Adrenal gland (tissue), 12 donors: Measurements from ENCODE around the gene ADCY1. TPM values are rescaled to one million over a fixed set of nuclear protein-coding genes. Genes with fewer than 3 reads are reported as not detected.

ENCODE experiments used
- DNase-seq, 7 donors: peaks; one replicate each; pipeline ENCODE4 v3.0.0-alpha.2; 2019 to 2020
- H3K27ac ChIP-seq, 5 donors: fragments of 200-600 bp; sonication (generic) in 4 of 5; 1 replicate in 3 of 5; 2 replicates in 2 of 5; pipeline versions ENCODE4 v1.5.1 to v1.8.0; 2016 to 2020; ENCODE audit warnings: mild to moderate bottlenecking in 1 of 5
- H3K27me3 ChIP-seq: fragments of 200-600 bp; 2 replicates; pipeline ENCODE4 v1.8.0; 2021
- H3K36me3 ChIP-seq, 2 donors: fragments of 200-600 bp; replicated peaks in 1 of 2; 1 replicate in 1 of 2; 2 replicates in 1 of 2; pipeline versions ENCODE4 v1.5.1 to v1.8.0; 2018 to 2022
- H3K4me1 ChIP-seq, 2 donors: fragments of 200-600 bp; replicated peaks in 1 of 2; 1 replicate in 1 of 2; 2 replicates in 1 of 2; pipeline versions ENCODE4 v1.5.1 to v1.8.0; 2018 to 2021
- H3K4me3 ChIP-seq, 4 donors: fragments of 200-600 bp; sonication (generic) in 3 of 4; one replicate each; pipeline ENCODE4 v1.5.1; 2016 to 2018
- H3K9me3 ChIP-seq, 3 donors: fragments of 200-600 bp; sonication (generic) in 1 of 3; replicated peaks in 1 of 3; 1 replicate in 2 of 3; 2 replicates in 1 of 3; pipeline versions ENCODE4 v1.5.1 to v1.8.0; 2016 to 2021
- POLR2A ChIP-seq, 2 donors: fragments of 450-650 bp; IDR thresholded peaks; one replicate each; pipeline ENCODE4 v1.6.1; 2017; ENCODE audit warnings: antibody characterized with exemption in 2 of 2, mild to moderate bottlenecking in 2 of 2, moderate library complexity in 1 of 2
- WGBS, 4 donors: extraction: QIAGEN DNeasy Blood & Tissue Kit in 2 of 4; methylation state at CpG; one replicate each; pipeline versions ENCODE4 v1.1.5 to v1.1.7; 2013 to 2017; 5-methylcytosine and 5-hydroxymethylcytosine counted together
- intact Hi-C, 2 donors: fragments of 100-400 bp; cut with DNase I; formaldehyde crosslinking; loops; one replicate each; pipeline versions ENCODE4 v1.14.1 to v1.15.0; 2022 to 2023
- polyA plus RNA-seq, 3 donors: library from polyadenylated mRNA; stranded (reverse); fragments of 200-250 nt in 2 of 3; fragments of 350-450 nt in 1 of 3; fragmentation: Illumina TruSeq in 1 of 3; extraction: RNeasy Lipid Tissue Mini Kit (QIAGEN cat#74804) in 1 of 3; gene quantifications; one replicate each; pipeline ENCODE4 v1.2.3, GENCODE V29; 2013 to 2014
- total RNA-seq, 9 donors: library from RNA; depleted of rRNA in 4 of 9; stranded (reverse); fragments of >200 nt in 4 of 9; fragments of 120-200 nt in 1 of 9; fragmentation: NEBNext Ultra II Directional in 1 of 9; extraction: Animal tissue kit (Norgen Biotek cat#: 25700) in 1 of 9; gene quantifications; one replicate each; pipeline versions ENCODE4 v1.1.0 to v1.2.4, GENCODE V29; 2013 to 2023
- TF ChIP-seq, protein P1 (sequence below), 6 experiments: fragments of 450-650 bp in 4 of 6; fragments of 200-600 bp in 2 of 6; sonication (generic) in 1 of 6; IDR thresholded peaks; 1 replicate in 5 of 6; 2 replicates in 1 of 6; pipeline versions ENCODE4 v1.5.1 to v1.8.0; 2016 to 2021; ENCODE audit warnings: antibody characterized with exemption in 6 of 6, mild to moderate bottlenecking in 2 of 6, moderate library complexity in 1 of 6
- donor health status: healthy with polysubstance abuse.
- donor health status: Bipolar disorder and iron deficiency.
- donor health status: DM: yes; HTN: yes; CAD: no.
- donor health status: DM: no; HTN: no; CAD: no.
- donor health status: DM: no; HTN: no; CAD: no.
- donor health status: DM: yes; HTN: yes; CAD: no.

ADCY1 gene
- total and polyA plus RNA-seq, 12 donors = 0.88 to 9.5 (median 4.2) TPM

DNA sequence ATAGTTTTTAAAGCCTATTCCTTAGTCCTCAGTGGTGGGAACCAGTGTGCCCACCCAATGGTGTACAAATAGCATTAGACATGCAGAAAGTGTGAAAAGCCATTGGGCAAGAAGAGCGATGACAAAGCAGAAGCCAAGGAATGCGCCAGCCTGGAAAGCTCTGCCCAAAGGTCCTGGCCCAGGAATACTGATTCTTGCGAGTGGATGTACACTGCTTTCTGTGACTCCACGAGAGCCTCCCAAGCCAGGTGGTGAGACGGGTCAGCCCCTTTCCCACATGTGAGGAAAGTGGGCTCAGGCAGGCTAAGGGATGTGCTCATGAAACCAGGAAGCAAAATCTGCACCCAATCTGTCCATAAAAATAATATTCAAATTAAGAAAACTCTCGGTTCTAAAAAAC, 106.6 kb downstream of the ADCY1 start:
- no peak overlapping the region for H3K4me3 ChIP-seq
- H3K9me3 ChIP-seq = no peaks in the 10 kb centered on the region
- no peak for TF ChIP-seq POLR2A (IDR thresholded peaks at IDR 0.05)
- TF ChIP-seq, protein P1, sequence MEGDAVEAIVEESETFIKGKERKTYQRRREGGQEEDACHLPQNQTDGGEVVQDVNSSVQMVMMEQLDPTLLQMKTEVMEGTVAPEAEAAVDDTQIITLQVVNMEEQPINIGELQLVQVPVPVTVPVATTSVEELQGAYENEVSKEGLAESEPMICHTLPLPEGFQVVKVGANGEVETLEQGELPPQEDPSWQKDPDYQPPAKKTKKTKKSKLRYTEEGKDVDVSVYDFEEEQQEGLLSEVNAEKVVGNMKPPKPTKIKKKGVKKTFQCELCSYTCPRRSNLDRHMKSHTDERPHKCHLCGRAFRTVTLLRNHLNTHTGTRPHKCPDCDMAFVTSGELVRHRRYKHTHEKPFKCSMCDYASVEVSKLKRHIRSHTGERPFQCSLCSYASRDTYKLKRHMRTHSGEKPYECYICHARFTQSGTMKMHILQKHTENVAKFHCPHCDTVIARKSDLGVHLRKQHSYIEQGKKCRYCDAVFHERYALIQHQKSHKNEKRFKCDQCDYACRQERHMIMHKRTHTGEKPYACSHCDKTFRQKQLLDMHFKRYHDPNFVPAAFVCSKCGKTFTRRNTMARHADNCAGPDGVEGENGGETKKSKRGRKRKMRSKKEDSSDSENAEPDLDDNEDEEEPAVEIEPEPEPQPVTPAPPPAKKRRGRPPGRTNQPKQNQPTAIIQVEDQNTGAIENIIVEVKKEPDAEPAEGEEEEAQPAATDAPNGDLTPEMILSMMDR (IDR thresholded peaks at IDR 0.05) = no peak
- H3K4me1 ChIP-seq = no peaks in the 10 kb centered on the region
- H3K27me3 ChIP-seq = no peaks in the 10 kb centered on the region
- no peaks in the 10 kb centered on the region for H3K36me3 ChIP-seq
- intact Hi-C loops = no loop called here
- 92 to 97% (median 94%) methylated on average over 6 of the region's 6 CpGs for WGBS, 4 donors
- H3K27ac ChIP-seq = no peak overlapping the region
- DNase-seq = peak in 2 of 7 donors; percentile 8 to 27

DNA sequence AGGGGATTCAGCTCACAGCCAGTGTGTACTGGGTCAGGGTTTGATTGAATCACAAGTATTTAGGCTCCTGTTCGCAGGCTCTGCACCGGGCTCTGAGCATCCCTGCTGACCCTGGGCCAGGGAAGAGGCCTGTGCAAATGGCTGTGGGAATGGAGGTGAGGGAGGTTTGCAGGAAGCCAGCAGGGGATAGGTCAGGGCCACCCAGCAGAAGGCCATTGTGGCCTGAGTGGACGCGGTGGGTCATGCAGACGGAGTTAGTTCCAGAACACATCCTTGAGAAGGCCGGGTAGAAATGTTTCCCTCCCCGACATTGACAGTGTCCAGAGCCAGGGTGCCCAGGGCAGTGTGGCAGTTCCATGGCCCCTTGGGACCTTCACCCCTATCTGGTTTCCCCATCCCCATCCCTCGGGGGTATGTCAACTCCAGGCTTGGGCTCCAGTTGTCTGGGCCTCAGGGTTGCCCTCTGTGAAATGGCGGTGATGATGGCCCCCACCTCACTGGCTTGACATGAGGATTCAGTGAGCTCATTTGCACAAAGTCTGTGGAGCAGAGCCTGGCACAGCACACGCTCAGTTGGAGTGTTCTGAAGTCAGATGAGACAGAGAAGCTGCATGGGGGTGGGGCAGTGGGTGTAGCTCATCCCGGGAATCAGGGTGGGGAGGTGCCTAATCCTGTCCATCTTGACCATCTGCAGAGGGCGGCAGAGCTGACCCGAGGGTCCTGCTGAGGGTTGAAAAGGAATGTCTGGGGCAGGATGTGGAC, 107.6 kb downstream of the ADCY1 start:
- H3K36me3 ChIP-seq = no peaks in the 10 kb centered on the region
- 74 to 90% (median 85%) methylated on average over 9 to 13 of the region's 13 CpGs for WGBS, 4 donors
- no peaks in the 10 kb centered on the region for H3K9me3 ChIP-seq
- no peak overlapping the region for H3K4me3 ChIP-seq
- no peaks in the 10 kb centered on the region for H3K4me1 ChIP-seq
- H3K27ac ChIP-seq = no peak overlapping the region
- intact Hi-C loops = no loop called here
- DNase-seq = peak in 2 of 7 donors; percentile 4 to 36
- TF ChIP-seq, protein P1 (IDR thresholded peaks at IDR 0.05) = no peak
- no peak for TF ChIP-seq POLR2A (IDR thresholded peaks at IDR 0.05)
- H3K27me3 ChIP-seq = no peaks in the 10 kb centered on the region

DNA sequence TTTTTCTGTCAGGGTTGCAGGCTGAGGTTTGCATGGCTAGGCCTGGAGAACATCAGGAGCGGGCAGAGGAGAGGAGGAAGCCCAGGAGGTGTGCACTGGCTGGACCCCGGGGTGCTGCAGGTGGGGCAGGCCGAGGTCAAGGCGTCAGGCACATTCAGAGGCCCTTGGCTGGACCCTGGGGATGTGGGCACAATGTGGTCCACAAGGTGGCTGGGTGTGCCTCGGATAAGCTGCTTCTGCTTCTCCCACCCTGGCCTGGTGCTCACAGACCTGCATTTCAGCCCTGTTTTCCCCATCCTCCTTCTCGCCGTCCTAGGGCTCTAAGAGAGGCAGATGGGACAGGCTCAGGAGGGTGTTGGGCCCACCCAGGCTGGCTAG, 108.2 kb downstream of the ADCY1 start:
- H3K27me3 ChIP-seq = no peaks in the 10 kb centered on the region
- TF ChIP-seq POLR2A (IDR thresholded peaks at IDR 0.05) = no peak
- TF ChIP-seq, protein P1 (IDR thresholded peaks at IDR 0.05) = no peak
- 86 to 90% (median 90%) methylated on average over 5 to 7 of the region's 7 CpGs for WGBS, 4 donors
- no peak overlapping the region for H3K4me3 ChIP-seq
- H3K27ac ChIP-seq = no peak overlapping the region
- H3K4me1 ChIP-seq = no peaks in the 10 kb centered on the region
- H3K36me3 ChIP-seq = no peaks in the 10 kb centered on the region
- intact Hi-C loops = no loop called here
- peak in 2 of 7 donors; percentile 0 to 10 for DNase-seq
- no peaks in the 10 kb centered on the region for H3K9me3 ChIP-seq

DNA sequence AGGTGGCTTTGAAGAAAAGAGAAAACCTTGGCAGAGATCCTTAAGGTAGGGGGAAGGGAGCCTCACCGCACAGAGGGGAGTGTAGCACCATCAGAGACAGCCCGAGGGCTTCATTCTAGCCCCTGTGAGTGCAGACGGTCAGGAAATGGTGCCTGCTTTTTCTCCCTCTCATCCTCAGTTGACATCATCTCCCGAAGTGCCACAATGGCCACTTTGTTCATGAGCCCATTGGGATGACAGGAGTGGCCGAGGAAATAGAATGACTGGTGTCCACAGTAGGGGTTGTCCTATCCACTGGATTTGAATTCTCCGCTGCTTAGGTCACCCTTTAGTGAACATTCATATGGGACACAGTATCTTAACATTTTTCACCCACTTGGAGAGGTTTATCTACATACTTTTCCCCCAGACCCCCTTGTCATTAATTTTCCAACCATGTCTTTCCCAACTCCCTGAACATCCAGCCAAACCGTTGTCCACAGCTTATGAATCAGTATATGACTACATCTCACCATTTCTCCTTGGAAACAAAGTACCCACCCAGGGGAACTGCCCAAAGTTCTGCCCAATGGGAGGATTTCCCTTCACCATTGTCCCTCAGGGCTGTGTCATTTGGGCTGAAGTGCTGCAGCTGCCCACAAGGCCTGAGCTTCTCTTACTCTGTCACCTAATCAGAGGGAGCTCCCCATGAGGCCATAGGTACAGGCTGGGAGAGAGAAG, 108.8 kb downstream of the ADCY1 start:
- DNase-seq = peak in 2 of 7 donors; percentile 1 to 23
- H3K27ac ChIP-seq = no peak overlapping the region
- no peaks in the 10 kb centered on the region for H3K4me1 ChIP-seq
- H3K9me3 ChIP-seq = no peaks in the 10 kb centered on the region
- no peaks in the 10 kb centered on the region for H3K27me3 ChIP-seq
- no peaks in the 10 kb centered on the region for H3K36me3 ChIP-seq
- intact Hi-C loops = no loop called here
- WGBS, 4 donors = 76 to 93% (median 81%) methylated on average over 7 of the region's 7 CpGs
- TF ChIP-seq, protein P1 (IDR thresholded peaks at IDR 0.05) = no peak
- TF ChIP-seq POLR2A (IDR thresholded peaks at IDR 0.05) = no peak
- H3K4me3 ChIP-seq = no peak overlapping the region
